ENCODE results near the gene NFU1.

The NFU1 gene

GRCh38 chr2:69465513-69466456 lies 28.6 kb upstream of the NFU1 start:
- TF ChIP-seq, protein P1, sequence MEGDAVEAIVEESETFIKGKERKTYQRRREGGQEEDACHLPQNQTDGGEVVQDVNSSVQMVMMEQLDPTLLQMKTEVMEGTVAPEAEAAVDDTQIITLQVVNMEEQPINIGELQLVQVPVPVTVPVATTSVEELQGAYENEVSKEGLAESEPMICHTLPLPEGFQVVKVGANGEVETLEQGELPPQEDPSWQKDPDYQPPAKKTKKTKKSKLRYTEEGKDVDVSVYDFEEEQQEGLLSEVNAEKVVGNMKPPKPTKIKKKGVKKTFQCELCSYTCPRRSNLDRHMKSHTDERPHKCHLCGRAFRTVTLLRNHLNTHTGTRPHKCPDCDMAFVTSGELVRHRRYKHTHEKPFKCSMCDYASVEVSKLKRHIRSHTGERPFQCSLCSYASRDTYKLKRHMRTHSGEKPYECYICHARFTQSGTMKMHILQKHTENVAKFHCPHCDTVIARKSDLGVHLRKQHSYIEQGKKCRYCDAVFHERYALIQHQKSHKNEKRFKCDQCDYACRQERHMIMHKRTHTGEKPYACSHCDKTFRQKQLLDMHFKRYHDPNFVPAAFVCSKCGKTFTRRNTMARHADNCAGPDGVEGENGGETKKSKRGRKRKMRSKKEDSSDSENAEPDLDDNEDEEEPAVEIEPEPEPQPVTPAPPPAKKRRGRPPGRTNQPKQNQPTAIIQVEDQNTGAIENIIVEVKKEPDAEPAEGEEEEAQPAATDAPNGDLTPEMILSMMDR (IDR thresholded peaks at IDR 0.05; ENCODE audit: low read depth, low read length, missing control alignments): no peak
- in situ Hi-C loops (cut with HindIII; ENCODE audit: low sequenced_read_pairs): no loop called here
- no peak for DNase-seq (ENCODE audit: low read depth)
- H3K4me3 ChIP-seq (ENCODE audit: low read depth, low read length): no peak overlapping the region

GRCh38 chr2:69464575-69464974 lies 27.3 kb upstream of the NFU1 start:
- in situ Hi-C loops (cut with HindIII; ENCODE audit: low sequenced_read_pairs): no loop called here
- no peak overlapping the region for H3K4me3 ChIP-seq (ENCODE audit: low read depth, low read length)
- DNase-seq (ENCODE audit: low read depth): no peak
- TF ChIP-seq, protein P1 (IDR thresholded peaks at IDR 0.05; ENCODE audit: low read depth, low read length, missing control alignments): no peak

GRCh38 chr2:69462780-69463179 lies 25.5 kb upstream of the NFU1 start:
- no peak overlapping the region for H3K4me3 ChIP-seq (ENCODE audit: low read depth, low read length)
- no peak for DNase-seq (ENCODE audit: low read depth)
- in situ Hi-C loops (cut with HindIII; ENCODE audit: low sequenced_read_pairs): no loop called here
- TF ChIP-seq, protein P1 (IDR thresholded peaks at IDR 0.05; ENCODE audit: low read depth, low read length, missing control alignments): no peak

GRCh38 chr2:69461404-69461803 lies 24.2 kb upstream of the NFU1 start:
- TF ChIP-seq, protein P1 (IDR thresholded peaks at IDR 0.05; ENCODE audit: low read depth, low read length, missing control alignments): no peak
- H3K4me3 ChIP-seq (ENCODE audit: low read depth, low read length): no peak overlapping the region
- in situ Hi-C loops (cut with HindIII; ENCODE audit: low sequenced_read_pairs): no loop called here
- DNase-seq (ENCODE audit: low read depth): no peak

- in situ Hi-C loops (cut with HindIII; ENCODE audit: low sequenced_read_pairs): no loop called here
- DNase-seq (ENCODE audit: low read depth): peak; percentile 15
- TF ChIP-seq, protein P1 (IDR thresholded peaks at IDR 0.05; ENCODE audit: low read depth, low read length, missing control alignments): no peak
- H3K4me3 ChIP-seq (ENCODE audit: low read depth, low read length): no peak overlapping the region
Observed at GRCh38 chr2:69459936-69460335, 22.7 kb upstream of the NFU1 start.

GRCh38 chr2:69456950-69457445 lies 19.8 kb upstream of the NFU1 start:
- TF ChIP-seq, protein P1 (IDR thresholded peaks at IDR 0.05; ENCODE audit: low read depth, low read length, missing control alignments): no peak
- H3K4me3 ChIP-seq (ENCODE audit: low read depth, low read length): no peak overlapping the region
- in situ Hi-C loops (cut with HindIII; ENCODE audit: low sequenced_read_pairs): no loop called here
- no peak for DNase-seq (ENCODE audit: low read depth)

All from astrocyte of the cerebellum (primary cell).